MM.1S (cell line): ENCODE results near the gene ACTN4.
"Not testable (repeated sequence)": the region's sequence is repeated elsewhere in the genome, so short reads cannot be mapped to it uniquely, and the experiment has no call there.

Experiments used
- DNase-seq: peaks from one replicate; pipeline ENCODE4 v3.0.0-alpha.2; 2015
- H2AFZ ChIP-seq: fragments of 300-600 bp; sonication (generic); 2 replicates; pipeline ENCODE4 v1.6.0; 2016; ENCODE audit warnings: antibody characterized with exemption, low read length
- H3F3A ChIP-seq: fragments of 300-600 bp; sonication (generic); 2 replicates; pipeline ENCODE4 v1.6.1; 2016; ENCODE audit warnings: mild to moderate bottlenecking, antibody characterized with exemption, low read length, moderate library complexity, mixed read lengths; ENCODE audit not compliant: insufficient read depth
- H3K27ac ChIP-seq: fragments of 300-600 bp; sonication (generic); 2 replicates; pipeline ENCODE4 v1.5.1; 2016; ENCODE audit warnings: mild to moderate bottlenecking, low read length
- H3K27me3 ChIP-seq: fragments of 300-600 bp; sonication (generic); replicated peaks from 2 replicates; pipeline ENCODE4 v1.6.0; 2016; ENCODE audit warnings: low read length; ENCODE audit not compliant: insufficient read depth
- H3K36me3 ChIP-seq: fragments of 300-600 bp; sonication (generic); replicated peaks from 2 replicates; pipeline ENCODE4 v1.6.1; 2016; ENCODE audit warnings: mild to moderate bottlenecking, low read length, mixed read lengths; ENCODE audit not compliant: insufficient read depth
- H3K4me1 ChIP-seq: fragments of 300-600 bp; sonication (generic); 2 replicates; pipeline ENCODE4 v1.6.1; 2016; ENCODE audit warnings: low read length, mixed read lengths
- H3K4me2 ChIP-seq: fragments of 300-600 bp; sonication (generic); 2 replicates; pipeline ENCODE4 v1.6.0; 2016; ENCODE audit warnings: low read depth, low read length
- H3K4me3 ChIP-seq: fragments of 300-600 bp; sonication (generic); 2 replicates; pipeline ENCODE4 v1.5.1; 2016; ENCODE audit warnings: low read length, mixed read lengths
- H3K79me2 ChIP-seq: fragments of 300-600 bp; sonication (generic); 2 replicates; pipeline ENCODE4 v1.6.1; 2016; ENCODE audit warnings: mixed run types, low read length, mixed read lengths
- H3K9ac ChIP-seq: fragments of 300-600 bp; sonication (generic); 2 replicates; pipeline ENCODE4 v1.6.1; 2016; ENCODE audit warnings: low read length, mixed read lengths
- H3K9me2 ChIP-seq: fragments of 300-600 bp; sonication (generic); replicated peaks from 2 replicates; pipeline ENCODE4 v1.6.1; 2016; ENCODE audit warnings: mild to moderate bottlenecking, low read length, mixed read lengths; ENCODE audit not compliant: insufficient read depth
- H3K9me3 ChIP-seq: fragments of 300-600 bp; sonication (generic); replicated peaks from 2 replicates; pipeline ENCODE4 v1.6.1; 2016; ENCODE audit warnings: mild to moderate bottlenecking, low read length, mixed read lengths; ENCODE audit not compliant: insufficient read depth
- H4K20me1 ChIP-seq: fragments of 300-600 bp; sonication (generic); 2 replicates; pipeline ENCODE4 v1.6.1; 2016; ENCODE audit warnings: mild to moderate bottlenecking, low read length, moderate library complexity, mixed read lengths; ENCODE audit not compliant: insufficient read depth
- EZH2 ChIP-seq: fragments of 300-600 bp; sonication (generic); optimal IDR thresholded peaks from 2 replicates; pipeline ENCODE3; 2017; ENCODE audit warnings: low read depth, mild to moderate bottlenecking, antibody characterized with exemption, low read length, mixed read lengths
- EZH2phosphoT487 ChIP-seq: fragments of 300-600 bp; sonication (generic); IDR thresholded peaks from 2 replicates; pipeline ENCODE4 v1.6.1; 2018; ENCODE audit warnings: antibody characterized with exemption, low read length
- TF ChIP-seq, protein P1 (sequence below): fragments of 300-600 bp; sonication (generic); IDR thresholded peaks from 2 replicates; pipeline ENCODE4 v1.5.1; 2016; ENCODE audit warnings: antibody characterized with exemption, low read length, mixed read lengths

The ACTN4 gene

DNA sequence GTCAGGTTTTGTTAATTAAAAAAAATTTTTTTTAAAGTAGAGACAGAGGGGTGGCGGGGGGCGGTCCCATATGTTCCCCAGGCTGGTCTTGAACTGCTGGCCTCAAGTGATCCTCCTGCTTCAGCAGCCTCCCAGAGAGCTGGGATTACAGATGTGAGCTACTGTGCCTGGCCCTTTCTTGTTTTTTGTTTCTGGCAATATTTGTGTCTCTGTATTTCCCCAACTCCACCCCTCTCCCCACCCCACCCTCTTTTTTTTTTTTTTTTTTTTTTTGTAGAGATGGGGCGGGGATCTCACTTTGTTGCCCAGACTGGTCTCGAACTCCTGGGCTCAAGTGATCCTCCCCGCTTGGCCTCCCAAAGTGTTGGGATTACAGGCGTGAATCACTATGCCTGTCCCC, 97.4 kb downstream of the ACTN4 start:
- H3K79me2 ChIP-seq, result no peaks in the 10 kb centered on the region
- H3K4me2 ChIP-seq, result no peak overlapping the region
- H3F3A ChIP-seq, result no peaks in the 10 kb centered on the region
- TF ChIP-seq, protein P1, sequence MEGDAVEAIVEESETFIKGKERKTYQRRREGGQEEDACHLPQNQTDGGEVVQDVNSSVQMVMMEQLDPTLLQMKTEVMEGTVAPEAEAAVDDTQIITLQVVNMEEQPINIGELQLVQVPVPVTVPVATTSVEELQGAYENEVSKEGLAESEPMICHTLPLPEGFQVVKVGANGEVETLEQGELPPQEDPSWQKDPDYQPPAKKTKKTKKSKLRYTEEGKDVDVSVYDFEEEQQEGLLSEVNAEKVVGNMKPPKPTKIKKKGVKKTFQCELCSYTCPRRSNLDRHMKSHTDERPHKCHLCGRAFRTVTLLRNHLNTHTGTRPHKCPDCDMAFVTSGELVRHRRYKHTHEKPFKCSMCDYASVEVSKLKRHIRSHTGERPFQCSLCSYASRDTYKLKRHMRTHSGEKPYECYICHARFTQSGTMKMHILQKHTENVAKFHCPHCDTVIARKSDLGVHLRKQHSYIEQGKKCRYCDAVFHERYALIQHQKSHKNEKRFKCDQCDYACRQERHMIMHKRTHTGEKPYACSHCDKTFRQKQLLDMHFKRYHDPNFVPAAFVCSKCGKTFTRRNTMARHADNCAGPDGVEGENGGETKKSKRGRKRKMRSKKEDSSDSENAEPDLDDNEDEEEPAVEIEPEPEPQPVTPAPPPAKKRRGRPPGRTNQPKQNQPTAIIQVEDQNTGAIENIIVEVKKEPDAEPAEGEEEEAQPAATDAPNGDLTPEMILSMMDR, result no peak
- no peak for TF ChIP-seq EZH2phosphoT487
- TF ChIP-seq EZH2, result no peak
- H3K9ac ChIP-seq, result no peak overlapping the region
- H3K36me3 ChIP-seq, result no peaks in the 10 kb centered on the region
- no peak overlapping the region for H3K4me3 ChIP-seq
- H3K9me2 ChIP-seq, result no peaks in the 10 kb centered on the region
- DNase-seq, result no peak
- H4K20me1 ChIP-seq, result no peaks in the 10 kb centered on the region
- no peak overlapping the region for H3K27ac ChIP-seq
- H2AFZ ChIP-seq, result no peak overlapping the region
- no peaks in the 10 kb centered on the region for H3K27me3 ChIP-seq
- H3K4me1 ChIP-seq, result no peaks in the 10 kb centered on the region
- no peaks in the 10 kb centered on the region for H3K9me3 ChIP-seq

DNA sequence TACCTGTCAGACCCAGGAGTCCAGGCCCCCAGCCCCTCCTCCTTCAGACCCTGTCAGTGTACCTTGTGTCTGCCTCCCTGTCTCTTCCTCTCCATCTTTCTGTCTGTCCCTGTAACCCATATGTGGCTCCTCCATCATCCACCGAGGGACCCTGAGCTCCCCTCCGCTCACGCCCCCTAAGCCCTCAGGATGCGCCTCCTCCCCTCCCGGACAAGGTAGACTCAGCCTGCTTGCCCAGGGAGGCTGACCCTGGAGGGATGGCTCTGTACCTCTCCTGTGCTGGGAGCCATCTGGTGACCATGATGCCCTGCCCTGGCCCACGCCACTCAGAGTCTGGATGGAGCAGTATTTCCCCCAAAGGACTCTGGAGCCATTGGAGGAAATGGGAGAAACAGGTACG, 97.9 kb downstream of the ACTN4 start:
- H3K27ac ChIP-seq, result no peak overlapping the region
- H3K4me2 ChIP-seq, result no peak overlapping the region
- no peak overlapping the region for H3K9ac ChIP-seq
- H4K20me1 ChIP-seq, result no peaks in the 10 kb centered on the region
- H3K36me3 ChIP-seq, result no peaks in the 10 kb centered on the region
- no peaks in the 10 kb centered on the region for H3F3A ChIP-seq
- H3K27me3 ChIP-seq, result no peaks in the 10 kb centered on the region
- no peak overlapping the region for H2AFZ ChIP-seq
- H3K79me2 ChIP-seq, result no peaks in the 10 kb centered on the region
- H3K9me2 ChIP-seq, result no peaks in the 10 kb centered on the region
- no peaks in the 10 kb centered on the region for H3K4me1 ChIP-seq
- H3K4me3 ChIP-seq, result no peak overlapping the region
- no peak for DNase-seq
- H3K9me3 ChIP-seq, result no peaks in the 10 kb centered on the region
- TF ChIP-seq, protein P1, result no peak
- no peak for TF ChIP-seq EZH2phosphoT487
- no peak for TF ChIP-seq EZH2

- H4K20me1 ChIP-seq, H3K9me2 ChIP-seq, H3K36me3 ChIP-seq, DNase-seq, H3K79me2 ChIP-seq, H3K4me3 ChIP-seq, H3F3A ChIP-seq, H3K27ac ChIP-seq, H2AFZ ChIP-seq, H3K4me2 ChIP-seq, H3K27me3 ChIP-seq, H3K9me3 ChIP-seq, H3K9ac ChIP-seq, H3K4me1 ChIP-seq: not testable (repeated sequence)
Observed at GRCh38 chr19:38753783-38754182, 106.3 kb downstream of the ACTN4 start.

GRCh38 chr19:38754196-38754595, 106.7 kb downstream of the ACTN4 start:
- not testable (repeated sequence) for H3K9me3 ChIP-seq, H3K4me3 ChIP-seq, H3K4me1 ChIP-seq, H3K36me3 ChIP-seq, H3K9me2 ChIP-seq, H3K27ac ChIP-seq, H3K79me2 ChIP-seq, H4K20me1 ChIP-seq, H3K9ac ChIP-seq, H3F3A ChIP-seq, H3K4me2 ChIP-seq, H3K27me3 ChIP-seq, H2AFZ ChIP-seq, DNase-seq
